IPS-20b (cell line): ENCODE data around the gene APOA5.
"Not testable (repeated sequence)": the region's sequence is repeated elsewhere in the genome, so short reads cannot be mapped to it uniquely, and the experiment has no call there.

Source experiments
- H3K27ac ChIP-seq: one replicate; pipeline ENCODE4 v1.5.1; 2013; ENCODE audit warnings: low read length
- H3K27me3 ChIP-seq: 2 replicates; pipeline ENCODE4 v1.6.1; 2013; ENCODE audit warnings: mild to moderate bottlenecking, low read length, inconsistent platforms; ENCODE audit not compliant: insufficient read depth
- H3K36me3 ChIP-seq: 2 replicates; pipeline ENCODE4 v1.6.1; 2013; ENCODE audit warnings: low read depth, mild to moderate bottlenecking, inconsistent platforms, low read length, moderate library complexity; ENCODE audit not compliant: insufficient read depth
- H3K4me1 ChIP-seq: 2 replicates; pipeline ENCODE4 v1.6.1; 2013; ENCODE audit warnings: mild to moderate bottlenecking, control low read depth, inconsistent platforms, low read length, moderate library complexity; ENCODE audit not compliant: insufficient read depth
- H3K4me3 ChIP-seq: 2 replicates; pipeline ENCODE4 v1.5.1; 2013; ENCODE audit warnings: mild to moderate bottlenecking, low read length, inconsistent platforms
- H3K9ac ChIP-seq: 2 replicates; pipeline ENCODE4 v1.6.1; 2013; ENCODE audit warnings: low read depth, mild to moderate bottlenecking, inconsistent platforms, low read length, moderate library complexity
- H3K9me3 ChIP-seq: 2 replicates; pipeline ENCODE4 v1.6.1; 2013; ENCODE audit warnings: mild to moderate bottlenecking, low read depth, low read length, inconsistent platforms; ENCODE audit not compliant: insufficient read depth

Gene APOA5

DNA sequence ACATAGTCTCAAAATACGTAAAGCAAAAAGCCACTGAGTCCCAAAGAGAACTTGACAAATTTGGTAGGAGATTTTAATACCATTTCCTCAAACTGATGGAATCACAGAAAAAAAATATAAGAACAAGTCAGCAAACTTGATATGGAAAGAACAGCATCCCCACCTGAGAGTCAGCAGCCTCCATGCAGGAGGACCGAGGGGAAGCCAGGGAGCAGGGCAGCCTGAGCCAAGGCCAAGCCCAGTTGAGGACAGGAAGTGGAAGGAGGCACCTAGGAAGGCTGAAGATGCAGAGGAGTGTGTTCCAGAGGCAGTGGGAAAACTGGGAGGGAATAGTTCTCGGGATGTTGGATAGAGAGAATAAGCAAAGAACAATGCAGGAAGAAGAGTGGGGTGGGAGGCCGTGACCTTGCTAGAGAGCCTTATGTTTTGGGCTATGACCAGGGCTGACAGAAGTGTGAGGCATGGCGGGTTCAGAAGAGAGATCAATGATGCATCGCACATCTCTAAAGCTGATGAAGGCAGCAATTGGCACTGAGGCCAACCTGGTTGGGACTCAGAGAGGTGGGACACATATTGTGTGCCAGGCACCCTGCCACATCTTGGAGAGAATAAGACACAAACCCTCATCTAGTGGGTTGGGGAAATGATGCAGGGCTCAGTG is 16.1 kb upstream of the APOA5 start:
- Histone ChIP-seq H3K4me1 (no peaks in the 10 kb centered on the region), H3K27ac (no peak overlapping the region), H3K27me3 (no peaks in the 10 kb centered on the region), H3K9me3 (no peaks in the 10 kb centered on the region), H3K9ac (no peak overlapping the region), H3K36me3 (no peaks in the 10 kb centered on the region), H3K4me3 (no peak overlapping the region)

DNA sequence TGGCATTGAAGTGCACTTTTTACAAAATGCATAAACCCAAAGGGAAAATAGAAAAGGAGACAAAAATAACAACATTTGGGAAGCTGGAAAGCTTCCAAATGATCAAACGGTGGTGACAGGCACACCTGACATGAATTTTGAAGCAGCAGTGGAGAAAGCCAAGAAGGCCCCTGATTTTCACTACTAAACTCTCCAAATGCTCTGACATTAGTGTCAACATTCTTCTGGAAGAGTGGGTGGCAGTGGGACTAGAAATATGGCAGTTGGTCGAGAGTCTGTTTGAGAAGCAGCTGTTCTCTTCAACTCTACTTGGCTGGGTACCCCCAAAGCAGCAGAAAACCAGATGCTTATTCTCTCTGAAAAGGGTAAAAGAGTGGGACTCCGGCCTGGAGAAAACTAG is 12.3 kb upstream of the APOA5 start:
- Histone ChIP-seq H3K9me3 (no peaks in the 10 kb centered on the region), H3K4me1 (no peaks in the 10 kb centered on the region), H3K27me3 (no peaks in the 10 kb centered on the region), H3K27ac (no peak overlapping the region), H3K9ac (no peak overlapping the region), H3K36me3 (no peaks in the 10 kb centered on the region), H3K4me3 (no peak overlapping the region)

DNA sequence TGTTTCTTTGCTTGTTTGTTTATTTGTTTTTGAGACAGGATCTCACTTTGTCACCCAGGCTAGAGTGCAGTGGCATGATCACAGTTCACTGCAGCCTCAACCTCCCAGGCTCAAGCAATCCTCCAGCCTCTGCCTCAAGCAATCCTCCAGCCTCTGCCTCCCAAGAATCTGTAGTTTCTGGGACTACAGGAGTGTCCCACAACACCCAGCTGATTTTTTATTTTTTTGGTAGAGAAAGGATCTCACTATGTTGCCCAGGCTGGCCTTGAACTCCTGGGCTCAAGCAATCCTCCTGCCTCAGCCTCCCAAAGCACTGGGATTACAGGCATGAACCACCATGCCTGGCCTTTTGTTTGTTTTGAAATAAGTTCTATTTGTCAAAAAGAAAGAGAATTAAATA is 10.0 kb upstream of the APOA5 start:
- not testable (repeated sequence) for H3K9me3 ChIP-seq, H3K9ac ChIP-seq, H3K27ac ChIP-seq, H3K36me3 ChIP-seq, H3K27me3 ChIP-seq, H3K4me1 ChIP-seq, H3K4me3 ChIP-seq

DNA sequence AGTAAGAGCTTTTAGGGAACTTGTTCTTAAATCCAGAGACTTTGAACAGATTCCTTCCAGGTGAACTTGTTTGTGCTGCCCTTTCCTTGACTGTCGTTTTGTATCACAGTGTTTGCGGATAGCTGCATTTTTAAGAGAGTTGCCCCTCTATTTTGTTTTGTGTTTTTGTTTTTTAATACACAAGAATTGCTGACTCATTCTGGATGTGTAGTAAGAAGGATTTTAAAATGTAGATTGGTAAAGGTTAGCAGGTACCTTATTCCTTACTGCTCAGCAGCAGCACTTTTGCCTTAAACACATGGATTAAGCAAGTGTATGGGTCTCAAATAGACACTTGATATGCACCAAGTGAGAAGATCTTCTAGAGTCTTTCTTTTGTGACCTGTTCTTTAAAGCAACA is 8.9 kb upstream of the APOA5 start:
- H3K27me3 ChIP-seq, result no peaks in the 10 kb centered on the region
- no peaks in the 10 kb centered on the region for H3K4me1 ChIP-seq
- H3K27ac ChIP-seq, result no peak overlapping the region
- H3K4me3 ChIP-seq, result no peak overlapping the region
- no peaks in the 10 kb centered on the region for H3K36me3 ChIP-seq
- H3K9ac ChIP-seq, result no peak overlapping the region
- H3K9me3 ChIP-seq, result no peaks in the 10 kb centered on the region

DNA sequence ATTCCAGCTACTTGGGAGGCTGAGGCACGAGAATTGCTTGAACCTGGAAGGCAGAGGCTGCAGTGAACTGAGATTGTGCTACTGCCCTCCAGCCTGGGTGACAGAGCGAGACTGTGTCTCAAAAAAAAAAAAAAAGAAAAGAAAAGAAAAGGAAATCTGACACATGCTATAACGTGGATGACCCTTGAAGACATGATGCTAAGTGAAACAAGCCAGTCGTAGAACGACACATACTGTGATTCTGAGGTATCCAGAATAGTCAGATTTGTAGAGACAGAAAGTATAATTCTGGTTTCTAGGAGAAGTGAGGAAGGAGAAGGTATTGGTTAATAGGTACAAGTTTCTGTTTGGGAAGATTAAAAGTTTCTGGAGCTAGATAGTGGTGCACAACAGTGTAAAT is 6.7 kb upstream of the APOA5 start:
- Histone ChIP-seq H3K4me3 (no peak overlapping the region), H3K27ac (no peak overlapping the region), H3K9me3 (no peaks in the 10 kb centered on the region), H3K9ac (no peak overlapping the region), H3K4me1 (no peaks in the 10 kb centered on the region), H3K27me3 (no peaks in the 10 kb centered on the region), H3K36me3 (no peaks in the 10 kb centered on the region)

DNA sequence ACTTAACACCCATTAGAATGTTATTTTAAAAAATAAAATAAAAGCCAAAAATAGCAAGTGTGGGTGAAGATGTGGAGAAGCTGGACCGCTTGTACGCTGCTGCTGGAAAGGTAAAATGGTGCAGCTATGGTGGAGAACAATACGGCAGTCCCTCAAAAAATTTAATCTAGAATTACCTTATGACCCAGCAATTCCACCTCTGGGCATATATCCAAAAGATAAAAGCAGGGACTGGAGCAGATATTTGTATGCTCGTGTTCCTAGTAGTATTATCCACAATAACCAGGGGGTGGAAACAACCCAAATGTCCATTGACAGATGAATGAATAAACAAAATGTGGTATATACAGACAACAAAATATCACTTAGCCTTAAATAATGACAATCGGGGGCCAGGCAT is 6.1 kb upstream of the APOA5 start:
- H3K9me3 ChIP-seq, result no peaks in the 10 kb centered on the region
- H3K4me3 ChIP-seq, result no peak overlapping the region
- no peak overlapping the region for H3K9ac ChIP-seq
- H3K36me3 ChIP-seq, result no peaks in the 10 kb centered on the region
- H3K4me1 ChIP-seq, result no peaks in the 10 kb centered on the region
- H3K27ac ChIP-seq, result no peak overlapping the region
- no peaks in the 10 kb centered on the region for H3K27me3 ChIP-seq

DNA sequence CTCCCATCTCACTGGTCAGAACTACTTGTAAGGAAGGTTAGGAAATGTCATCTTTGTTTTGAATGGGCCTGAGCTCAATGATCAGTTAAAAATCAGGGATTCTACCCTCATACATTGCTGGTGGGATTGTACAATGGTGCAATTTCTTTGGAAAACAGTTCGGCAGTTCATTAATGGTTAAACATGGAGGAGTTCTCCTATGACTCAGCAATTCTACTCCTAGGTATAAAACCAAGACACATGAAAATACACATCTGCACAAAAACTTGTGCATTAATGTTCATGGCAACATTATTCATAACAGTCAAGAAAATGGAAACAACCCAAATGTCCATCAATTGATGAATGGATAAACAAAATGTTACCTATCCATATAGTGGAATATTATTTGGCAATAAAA is 4.9 kb upstream of the APOA5 start:
- no peak overlapping the region for H3K9ac ChIP-seq
- no peaks in the 10 kb centered on the region for H3K36me3 ChIP-seq
- no peaks in the 10 kb centered on the region for H3K9me3 ChIP-seq
- H3K27me3 ChIP-seq, result peaks cover 4% of the 10 kb centered on the region; the same call in 1 of the 2 replicates
- no peak overlapping the region for H3K4me3 ChIP-seq
- H3K4me1 ChIP-seq, result no peaks in the 10 kb centered on the region
- no peak overlapping the region for H3K27ac ChIP-seq

DNA sequence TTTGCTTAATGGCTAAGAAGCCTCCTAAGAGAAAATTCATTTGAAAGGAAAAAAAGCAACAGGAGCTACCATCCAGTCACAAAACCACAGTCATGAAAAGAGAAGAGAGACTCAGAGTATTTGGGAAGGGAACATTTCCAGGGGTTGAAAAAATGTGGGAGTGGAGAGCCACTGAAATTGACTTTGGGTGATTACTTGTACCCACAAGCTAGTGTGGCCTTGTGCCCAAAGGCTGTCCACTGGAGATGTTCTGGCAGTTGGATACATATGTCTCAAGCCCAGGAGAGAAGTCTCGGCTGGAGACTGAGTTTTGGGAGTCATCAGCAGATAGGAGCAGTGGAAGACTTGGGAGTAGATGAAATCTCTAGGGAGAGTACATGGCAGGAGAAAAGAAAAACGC is 3.2 kb upstream of the APOA5 start:
- Histone ChIP-seq H3K9me3 (no peaks in the 10 kb centered on the region), H3K4me3 (no peak overlapping the region), H3K27ac (no peak overlapping the region), H3K4me1 (no peaks in the 10 kb centered on the region), H3K27me3 (peaks cover 18% of the 10 kb centered on the region), H3K36me3 (no peaks in the 10 kb centered on the region), H3K9ac (no peak overlapping the region)

DNA sequence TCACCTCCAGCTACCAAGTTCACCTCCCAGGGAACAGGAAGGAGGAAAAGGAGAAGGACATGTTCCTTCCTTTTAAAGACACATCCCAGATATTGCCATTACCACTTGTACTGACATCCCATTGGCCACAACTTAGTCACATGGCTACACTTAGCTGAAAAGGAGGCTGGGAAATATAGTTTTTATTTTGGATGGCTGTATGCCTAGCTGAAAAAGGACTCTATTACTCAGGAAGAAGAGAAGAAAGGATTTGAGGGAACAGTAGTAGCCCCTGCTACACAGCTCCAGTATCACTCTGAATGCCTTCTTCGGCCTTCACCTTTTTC is 2.1 kb upstream of the APOA5 start:
- H3K27me3 ChIP-seq, result peaks cover 28% of the 10 kb centered on the region
- H3K4me3 ChIP-seq, result no peak overlapping the region
- no peak overlapping the region for H3K9ac ChIP-seq
- H3K27ac ChIP-seq, result no peak overlapping the region
- H3K36me3 ChIP-seq, result no peaks in the 10 kb centered on the region
- H3K4me1 ChIP-seq, result no peaks in the 10 kb centered on the region
- H3K9me3 ChIP-seq, result no peaks in the 10 kb centered on the region

DNA sequence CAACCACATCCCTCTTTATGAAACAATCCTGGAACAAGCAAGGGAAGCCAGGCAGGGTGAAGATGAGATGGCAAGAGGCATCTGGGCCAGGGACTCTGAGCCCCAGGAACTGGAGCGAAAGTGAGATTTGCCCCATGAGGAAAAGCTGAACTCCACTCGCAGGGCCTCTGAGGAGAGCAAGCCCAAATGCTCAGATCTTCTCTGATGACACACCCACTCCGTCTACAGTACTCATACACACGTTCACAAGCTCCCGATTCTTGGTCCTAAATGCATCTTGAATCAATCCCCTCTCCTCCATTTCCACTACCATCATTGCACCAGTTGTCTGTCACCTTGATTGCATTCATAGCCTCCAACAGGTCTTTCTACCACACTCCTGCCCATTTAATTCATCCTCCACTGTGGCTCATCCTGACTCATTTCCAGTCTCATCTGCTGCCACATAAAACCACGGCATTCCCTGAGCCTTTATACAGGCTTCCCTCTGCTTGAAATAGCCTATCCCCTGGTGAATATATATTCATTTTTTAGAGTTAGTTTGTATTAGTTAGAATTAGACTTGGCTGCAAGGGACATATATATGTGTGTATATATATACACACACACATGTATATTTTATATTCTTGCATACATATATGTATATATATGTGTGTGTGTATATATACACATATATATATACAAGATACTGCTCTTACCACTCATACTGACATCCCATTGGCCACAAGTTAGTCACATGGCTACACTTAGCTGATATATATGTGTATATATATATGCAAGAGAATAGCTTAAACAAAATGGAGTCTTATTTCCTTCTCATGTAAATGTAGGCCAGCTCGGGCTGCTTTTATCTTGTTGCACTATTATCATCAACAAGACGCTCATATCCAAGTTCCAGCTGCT is 1.4 kb upstream of the APOA5 start:
- Histone ChIP-seq H3K36me3 (no peaks in the 10 kb centered on the region), H3K27me3 (peaks cover 31% of the 10 kb centered on the region), H3K4me1 (peaks cover 5% of the 10 kb centered on the region), H3K27ac (no peak overlapping the region), H3K9ac (no peak overlapping the region), H3K9me3 (no peaks in the 10 kb centered on the region), H3K4me3 (no peak overlapping the region)

DNA sequence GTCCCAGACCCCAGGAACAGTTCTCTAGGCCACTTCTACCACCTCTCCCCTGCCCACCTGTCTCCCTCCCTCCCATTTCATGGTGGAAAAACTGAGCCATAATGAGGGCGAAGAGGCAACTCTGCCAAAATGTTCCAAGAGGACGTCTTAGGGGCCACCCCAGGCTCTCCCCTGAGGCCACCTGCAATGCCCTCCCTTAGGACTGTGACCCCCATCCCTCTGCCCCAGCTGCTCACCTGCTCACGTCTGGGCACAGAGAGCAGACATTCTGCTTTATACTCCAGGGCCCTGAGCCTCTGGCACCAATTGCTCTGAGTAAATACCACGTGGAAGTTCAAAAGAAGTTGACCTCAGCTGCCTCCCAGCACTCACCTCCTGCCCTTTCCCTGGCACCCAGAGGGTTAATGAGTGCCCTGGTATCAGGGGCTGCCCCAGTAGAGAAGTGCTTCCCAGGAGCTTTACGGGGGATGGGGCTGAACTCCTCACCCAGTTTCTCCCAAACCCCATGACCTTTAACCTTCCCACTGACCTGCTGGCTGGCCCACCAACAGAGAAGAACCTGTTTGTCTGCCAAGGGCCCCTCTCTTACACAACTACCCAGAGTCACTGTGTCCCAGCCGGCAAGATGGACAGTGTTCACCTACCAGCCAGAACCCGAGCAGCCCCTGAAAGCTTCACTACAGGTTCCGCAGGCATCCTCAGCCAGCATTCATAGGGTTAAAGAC is 627 bp upstream of the APOA5 start:
- Histone ChIP-seq H3K4me3 (no peak overlapping the region), H3K27ac (no peak overlapping the region), H3K9me3 (no peaks in the 10 kb centered on the region), H3K4me1 (peaks cover 5% of the 10 kb centered on the region), H3K27me3 (peaks cover 31% of the 10 kb centered on the region), H3K36me3 (no peaks in the 10 kb centered on the region), H3K9ac (no peak overlapping the region)
